ENCODE results near the gene OTOP3.

The OTOP3 gene

GRCh38 chr17:74943808-74944522 lies 8.3 kb downstream of the OTOP3 start:
- no peak for DNase-seq

DNA sequence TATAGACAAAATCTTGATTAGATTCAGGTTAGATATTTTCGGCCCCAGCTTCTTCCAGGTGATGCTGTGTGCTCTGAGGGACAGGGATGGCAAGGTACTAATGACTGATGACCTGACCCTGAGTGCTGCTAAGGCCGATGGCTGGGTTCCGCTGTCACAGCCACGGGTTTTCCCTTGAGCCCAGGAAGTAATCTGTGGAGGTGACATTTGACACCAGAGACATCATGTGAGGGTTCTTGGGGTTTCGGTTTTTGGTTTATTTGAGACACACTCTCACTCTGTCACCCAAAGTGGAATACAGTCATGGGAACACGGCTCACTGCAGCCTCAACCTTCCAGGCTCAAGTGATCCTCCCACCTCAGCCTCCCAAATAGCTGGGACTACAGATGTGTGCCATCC lies 9.8 kb downstream of the OTOP3 start:
- no peak for DNase-seq

GRCh38 chr17:74946641-74947040 lies 10.9 kb downstream of the OTOP3 start:
- DNase-seq, result no peak

- no peak for DNase-seq
These were observed 11.5 kb downstream of the OTOP3 start for GRCh38 chr17:74947041-74947754.

DNA sequence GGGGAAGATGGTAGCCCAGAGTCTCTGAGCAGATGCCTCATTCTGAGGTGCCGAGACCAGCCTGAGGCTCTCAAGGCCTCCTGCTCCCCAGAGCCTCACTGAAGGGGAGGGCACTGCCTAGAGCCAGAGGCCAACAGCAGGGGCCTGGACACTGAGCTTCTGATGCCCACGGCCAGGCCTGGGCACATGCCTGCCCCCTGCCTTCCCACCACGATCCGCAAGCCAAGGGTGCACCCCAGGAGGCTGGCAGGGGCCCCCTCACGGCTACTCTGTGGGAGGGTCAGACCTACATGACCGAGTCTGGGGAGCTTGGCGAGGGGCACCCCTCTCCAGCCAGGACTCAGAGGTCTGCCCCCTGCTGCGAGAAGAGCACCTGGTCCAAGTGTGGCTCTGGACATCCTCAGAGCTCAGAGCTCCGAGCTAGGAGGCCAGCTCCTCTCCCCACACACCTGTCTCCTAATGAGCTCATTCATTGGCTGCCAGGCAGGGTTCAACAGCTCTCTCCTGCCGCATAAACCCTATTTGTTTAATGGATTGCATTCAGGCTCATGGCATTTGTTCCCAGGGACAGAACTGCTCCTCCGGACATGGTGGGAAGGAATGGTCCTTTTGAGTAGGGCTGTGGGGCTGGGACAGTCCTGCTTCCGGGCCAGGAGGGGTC lies 13.9 kb downstream of the OTOP3 start:
- DNase-seq, result no peak

DNA sequence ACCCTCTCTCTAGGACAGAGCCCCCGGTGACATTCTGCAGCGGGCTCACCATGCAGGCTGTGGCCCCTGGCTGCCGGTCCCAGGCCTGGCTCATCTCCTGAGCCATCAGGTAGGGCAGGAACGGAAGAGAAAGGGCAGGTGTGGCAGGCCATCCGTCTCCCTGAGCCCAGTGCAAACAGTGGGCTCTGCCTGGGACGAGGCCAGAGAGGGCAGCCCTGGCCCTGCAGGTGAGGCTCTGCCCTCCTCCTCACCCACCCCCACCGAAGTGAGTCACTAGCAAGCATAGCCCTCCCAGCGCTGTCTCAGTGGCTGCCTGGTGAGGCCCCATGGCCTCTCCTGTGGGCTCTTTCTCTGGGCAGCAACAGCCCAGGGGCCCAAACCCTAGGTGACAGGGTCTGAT lies 14.5 kb downstream of the OTOP3 start:
- no peak for DNase-seq

GRCh38 chr17:74951065-74951464 lies 15.4 kb downstream of the OTOP3 start:
- DNase-seq, result no peak

DNA sequence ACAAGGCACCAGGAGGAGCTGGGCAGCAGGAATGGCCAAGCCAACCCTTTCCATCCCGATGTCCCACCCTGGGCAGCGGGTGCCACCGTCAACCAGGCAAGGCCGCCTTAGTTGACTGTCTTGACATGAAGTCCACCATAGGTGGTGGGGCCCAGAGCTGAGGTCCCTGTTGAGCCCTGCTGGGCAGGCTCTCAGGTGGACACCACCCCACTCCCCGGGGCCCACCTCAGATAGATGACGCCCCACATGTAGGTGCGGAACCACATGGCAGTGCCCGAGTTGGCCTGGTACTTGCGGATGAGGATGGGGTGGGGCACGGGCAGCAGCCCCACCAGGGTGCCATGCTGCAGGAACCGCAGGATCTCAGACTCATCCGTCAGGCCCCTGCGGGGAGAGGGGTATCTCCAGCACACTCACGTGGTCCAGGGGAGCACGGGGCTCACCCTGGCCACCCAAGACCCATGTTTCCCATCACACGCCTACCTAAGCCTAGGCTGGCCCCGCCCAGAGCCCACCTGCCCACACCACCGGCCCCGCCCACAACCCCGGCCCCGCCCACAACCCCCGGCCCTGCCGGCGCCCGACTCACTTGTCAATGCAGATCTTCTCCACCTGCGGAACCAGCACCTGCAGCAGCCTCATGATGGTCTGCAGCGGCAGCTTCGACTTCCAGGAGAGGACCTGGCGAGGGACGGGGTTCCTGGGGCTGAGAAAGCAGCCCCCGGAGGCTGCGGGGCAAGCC lies 16.2 kb downstream of the OTOP3 start:
- DNase-seq, result no peak

GRCh38 chr17:74952431-74953133 lies 16.9 kb downstream of the OTOP3 start:
- DNase-seq, result no peak

GRCh38 chr17:74953134-74953687 lies 17.5 kb downstream of the OTOP3 start:
- DNase-seq, result no peak

DNA sequence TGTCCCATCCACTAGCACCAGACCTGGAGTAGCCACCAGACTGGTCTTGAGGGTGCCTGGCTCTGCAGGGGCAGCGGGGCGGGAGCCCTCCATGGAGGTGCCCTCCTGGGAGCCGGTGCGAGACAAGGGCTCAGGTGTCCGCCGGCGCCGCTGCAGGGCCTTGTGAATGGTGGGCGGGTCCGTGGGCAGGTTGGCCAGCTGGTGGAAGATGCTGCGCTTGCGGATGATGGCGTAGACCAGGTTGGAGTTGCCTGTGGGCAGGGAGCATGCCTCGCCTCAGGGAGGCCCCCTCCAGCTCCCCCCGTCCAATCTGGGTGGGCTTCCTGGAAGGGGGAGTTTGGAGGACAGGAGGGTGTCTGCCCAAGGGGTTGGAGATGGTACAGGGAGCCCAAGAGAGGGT lies 18.4 kb downstream of the OTOP3 start:
- DNase-seq, result no peak

DNA sequence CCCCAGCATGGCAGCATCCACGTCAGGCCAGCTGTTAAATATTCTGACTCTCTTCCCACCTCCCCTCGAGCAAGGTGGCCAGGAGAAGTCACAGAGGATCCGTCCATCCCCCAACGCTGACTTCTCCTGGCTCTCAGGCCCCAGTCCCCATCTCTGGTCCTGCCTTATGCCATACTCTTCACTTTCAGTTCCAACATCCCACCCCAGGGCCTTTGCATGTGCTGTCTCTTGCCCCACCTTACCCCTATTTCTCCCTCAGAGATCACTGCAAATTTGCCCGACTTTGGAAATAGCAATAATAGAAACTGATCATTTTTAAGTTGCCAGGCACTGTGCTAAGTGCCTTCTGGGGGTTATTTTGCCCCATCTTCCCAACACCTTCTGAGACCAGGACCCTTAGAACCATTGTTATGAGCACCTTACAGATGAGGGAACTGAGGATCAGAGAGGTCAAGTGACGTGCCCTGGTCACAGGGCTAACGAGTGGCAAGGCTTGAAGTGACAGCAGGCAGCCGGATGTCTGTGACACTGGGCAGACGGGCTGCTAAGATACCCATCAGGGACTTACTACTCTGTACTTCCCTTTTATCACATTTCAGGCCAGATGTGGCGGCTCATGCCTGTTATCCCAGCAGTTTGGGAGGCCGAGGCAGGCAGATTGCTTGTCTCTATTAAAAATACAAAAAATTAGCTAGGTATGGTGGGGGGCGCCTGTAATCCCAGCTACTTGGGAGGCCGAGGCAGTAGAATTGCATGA lies 19.1 kb downstream of the OTOP3 start:
- no peak for DNase-seq

- DNase-seq, result no peak
These were observed 20.4 kb downstream of the OTOP3 start for GRCh38 chr17:74956093-74956492.

- DNase-seq, result peak; percentile 65
These were observed 22.4 kb downstream of the OTOP3 start for GRCh38 chr17:74957935-74958740.

DNA sequence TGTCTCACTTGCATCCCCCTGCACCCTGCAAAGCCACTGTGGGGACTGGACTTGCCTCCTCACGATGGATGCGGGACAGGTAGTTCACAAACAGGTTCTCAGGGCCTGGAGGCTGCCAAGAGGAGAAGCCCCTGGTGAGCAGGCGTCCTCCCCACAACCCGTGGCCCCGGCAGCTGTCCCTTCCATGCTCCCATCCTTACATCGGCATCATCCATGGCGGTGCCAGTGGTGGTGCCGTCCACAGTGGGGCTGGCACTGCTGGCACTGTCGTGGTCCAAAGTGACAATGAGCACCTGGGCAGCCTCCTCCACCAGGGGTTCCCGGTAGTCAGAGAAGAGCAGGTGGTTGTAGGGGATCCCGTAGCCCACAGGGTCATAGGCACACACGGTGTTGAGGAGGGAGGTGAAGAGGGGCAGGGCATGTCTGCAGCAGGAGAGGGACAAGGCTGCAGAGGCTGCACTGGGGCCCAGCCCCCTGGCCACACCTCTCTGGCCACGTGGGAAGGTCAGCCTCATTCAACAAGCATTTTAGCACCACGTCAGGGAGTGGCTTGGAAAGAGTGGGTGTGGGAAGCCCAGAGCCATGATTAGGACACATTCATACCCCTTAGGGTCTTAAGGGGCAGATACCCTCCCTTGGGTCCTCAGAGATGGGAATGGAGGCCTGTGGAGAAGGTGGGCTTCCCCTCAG lies 24.3 kb downstream of the OTOP3 start:
- DNase-seq, result no peak

GRCh38 chr17:74960570-74961342 lies 25.1 kb downstream of the OTOP3 start:
- peak; percentile 48 for DNase-seq

GRCh38 chr17:74961657-74962350 lies 26.1 kb downstream of the OTOP3 start:
- DNase-seq, result peak; percentile 79

DNA sequence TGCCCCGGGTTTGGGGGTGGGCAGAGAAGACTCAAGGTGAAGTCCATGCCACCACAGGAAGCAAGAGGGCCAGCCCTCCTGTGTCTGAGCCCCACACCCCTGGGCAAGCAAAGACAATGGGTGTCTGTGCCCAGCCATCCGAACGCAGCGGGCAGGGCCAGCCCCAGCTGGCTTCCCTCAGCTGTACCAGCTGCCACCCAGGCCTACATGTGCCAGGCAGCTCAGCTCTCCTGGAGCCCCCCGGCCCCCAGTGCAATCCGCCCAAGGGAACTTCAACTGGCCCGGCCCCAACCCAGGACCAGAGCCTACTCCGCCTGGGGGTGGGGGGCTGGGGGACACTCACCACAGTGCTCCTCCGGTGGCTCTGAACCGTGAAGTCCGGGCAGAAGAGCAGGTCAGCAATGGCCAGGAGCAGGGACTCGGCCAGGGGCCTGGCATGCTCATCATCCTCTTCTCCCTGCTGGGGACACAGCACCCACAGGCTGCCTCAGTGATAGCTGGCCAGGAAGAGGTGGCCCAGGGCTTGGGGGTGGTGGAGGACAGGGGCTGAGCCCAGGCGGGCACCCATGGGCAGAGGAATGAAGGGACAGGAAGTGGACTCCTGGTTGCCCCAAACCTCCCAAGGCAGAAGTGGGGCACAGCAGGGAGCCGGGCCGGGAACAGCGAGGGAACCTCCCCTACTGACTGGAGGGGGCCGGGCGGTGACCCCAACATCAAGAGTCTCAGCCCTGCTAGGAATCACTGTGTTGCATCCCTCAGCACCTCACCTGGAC lies 27.1 kb downstream of the OTOP3 start:
- no peak for DNase-seq

Data from CD4-positive, alpha-beta T cell treated with Interleukin-15 for 1 hour (primary cell).